Neuronal stem cell (in vitro differentiated cells): Measurements from ENCODE around the gene COQ8A.

Experiments
- DNase-seq: peaks from one replicate; pipeline ENCODE4 v3.0.0-alpha.2; 2013; ENCODE audit warnings: low spot score
- H2AFZ ChIP-seq: one replicate; pipeline ENCODE4 v1.6.1; 2013; ENCODE audit warnings: mild to moderate bottlenecking, low read length, inconsistent platforms
- H2AK5ac ChIP-seq: 2 replicates; pipeline ENCODE4 v1.6.1; 2013; ENCODE audit warnings: low read depth, mild to moderate bottlenecking, inconsistent platforms, low read length, moderate library complexity, mixed read lengths
- H2BK120ac ChIP-seq: 2 replicates; pipeline ENCODE4 v1.6.1; 2013; ENCODE audit warnings: low read depth, mild to moderate bottlenecking, inconsistent platforms, low read length, moderate library complexity, mixed read lengths
- H2BK12ac ChIP-seq: one replicate; pipeline ENCODE4 v1.6.1; 2013; ENCODE audit warnings: low read length, inconsistent platforms
- H2BK15ac ChIP-seq: 2 replicates; pipeline ENCODE4 v1.6.1; 2013; ENCODE audit warnings: mild to moderate bottlenecking, low read length, inconsistent platforms, mixed read lengths
- H2BK5ac ChIP-seq: one replicate; pipeline ENCODE4 v1.6.1; 2013; ENCODE audit warnings: inconsistent platforms, mild to moderate bottlenecking, low read length, moderate library complexity
- H3K14ac ChIP-seq: one replicate; pipeline ENCODE4 v1.6.1; 2013; ENCODE audit warnings: low read length, inconsistent platforms
- H3K18ac ChIP-seq: 2 replicates; pipeline ENCODE4 v1.6.1; 2013; ENCODE audit warnings: low read length, inconsistent platforms
- H3K23ac ChIP-seq: 2 replicates; pipeline ENCODE4 v1.6.1; 2013; ENCODE audit warnings: low read depth, mild to moderate bottlenecking, mixed read lengths, low read length, inconsistent platforms; ENCODE audit not compliant: poor library complexity
- H3K27ac ChIP-seq: replicated peaks from 3 replicates; pipeline ENCODE4 v1.5.1; 2013; ENCODE audit warnings: low read length, inconsistent platforms
- H3K27me3 ChIP-seq, 3 experiments: 2 replicates each; pipeline ENCODE4 v1.6.1; 2013; ENCODE audit warnings: low read length in 3 of 3, mild to moderate bottlenecking in 2 of 3, inconsistent platforms in 1 of 3, low read depth in 1 of 3, mixed read lengths in 1 of 3, moderate library complexity in 1 of 3; ENCODE audit not compliant: control insufficient read depth in 3 of 3, insufficient read depth in 3 of 3
- H3K36me3 ChIP-seq, 2 donors: replicated peaks in 1 of 2; 2 replicates each; pipeline ENCODE4 v1.6.1; 2013; ENCODE audit warnings: low read length in 2 of 2; ENCODE audit not compliant: control insufficient read depth in 2 of 2, insufficient read depth in 2 of 2
- H3K4ac ChIP-seq: 2 replicates; pipeline ENCODE4 v1.6.1; 2013; ENCODE audit warnings: inconsistent platforms, mild to moderate bottlenecking, low read length, moderate library complexity
- H3K4me1 ChIP-seq, 2 donors: 1 replicate in 1 of 2; 2 replicates in 1 of 2; pipeline ENCODE4 v1.6.1; 2013; ENCODE audit warnings: low read length in 2 of 2, low read depth in 1 of 2; ENCODE audit not compliant: control insufficient read depth in 2 of 2, insufficient read depth in 1 of 2
- H3K4me2 ChIP-seq: one replicate; pipeline ENCODE4 v1.6.1; 2013; ENCODE audit warnings: mild to moderate bottlenecking, low read length, inconsistent platforms; ENCODE audit not compliant: insufficient read depth, poor library complexity, severe bottlenecking
- H3K4me3 ChIP-seq, 2 donors: 2 replicates each; pipeline ENCODE4 v1.5.1; 2013; ENCODE audit warnings: low read length in 2 of 2, mild to moderate bottlenecking in 2 of 2, inconsistent platforms in 1 of 2, moderate library complexity in 1 of 2
- H3K79me1 ChIP-seq: one replicate; pipeline ENCODE4 v1.6.1; 2013; ENCODE audit warnings: low read depth, mild to moderate bottlenecking, inconsistent platforms, low read length, moderate library complexity
- H3K9ac ChIP-seq: one replicate; pipeline ENCODE4 v1.6.1; 2013; ENCODE audit warnings: mild to moderate bottlenecking, low read depth, low read length, inconsistent platforms; ENCODE audit not compliant: poor library complexity
- H3K9me3 ChIP-seq, 2 donors: replicated peaks in 1 of 2; 2 replicates each; pipeline versions ENCODE3 to v1.6.1; 2013; ENCODE audit warnings: low read length in 2 of 2, mild to moderate bottlenecking in 2 of 2, inconsistent platforms in 1 of 2, low read depth in 1 of 2, mixed read lengths in 1 of 2, moderate library complexity in 1 of 2; ENCODE audit not compliant: control insufficient read depth in 2 of 2, insufficient read depth in 1 of 2
- H4K8ac ChIP-seq: one replicate; pipeline ENCODE4 v1.6.1; 2013; ENCODE audit warnings: low read depth, mild to moderate bottlenecking, inconsistent platforms, low read length, moderate library complexity
- H4K91ac ChIP-seq: one replicate; pipeline ENCODE4 v1.6.1; 2013; ENCODE audit warnings: low read length, low read depth, mild to moderate bottlenecking, inconsistent platforms; ENCODE audit not compliant: poor library complexity
- WGBS, 2 donors: extraction: QIAGEN DNeasy Blood & Tissue Kit; methylation state at CpG; one replicate each; pipeline ENCODE4 v1.1.7; 2013; ENCODE audit warnings: missing lambda C conversion rate in 2 of 2, mixed read lengths in 1 of 2; ENCODE audit not compliant: insufficient read length in 2 of 2, insufficient replicate concordance in 1 of 2; ENCODE audit errors: extremely low coverage in 2 of 2; 5-methylcytosine and 5-hydroxymethylcytosine counted together

The COQ8A gene

DNA sequence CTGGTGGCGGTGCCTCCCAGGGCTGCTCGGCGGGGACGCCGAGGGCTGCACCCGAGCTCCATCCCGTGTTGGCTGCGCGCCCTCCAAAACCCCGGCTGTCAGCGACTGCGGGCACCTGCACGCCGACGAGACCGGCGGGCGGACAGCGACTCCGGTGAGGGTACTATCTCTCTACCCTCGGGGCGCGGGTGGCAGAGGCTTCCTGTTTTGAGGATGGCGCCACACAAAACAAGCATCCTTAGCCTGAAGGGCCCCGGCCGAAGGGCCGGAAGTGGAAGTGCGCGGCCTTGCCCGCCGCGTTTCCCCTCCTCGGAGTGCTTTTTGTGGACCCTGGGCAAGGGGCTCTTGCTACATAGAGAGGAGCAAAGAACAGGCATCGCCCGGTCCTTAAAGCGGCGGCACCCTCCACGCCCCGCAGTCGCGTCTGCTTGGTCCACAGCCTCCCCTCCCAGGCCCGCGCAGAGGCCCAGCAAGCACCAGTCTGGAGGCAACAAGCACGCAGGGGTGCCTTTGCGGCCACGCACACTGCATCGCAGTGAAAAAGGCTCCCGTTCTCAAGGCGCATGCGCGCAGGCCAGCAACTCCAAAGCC, 561 bp upstream of the COQ8A start:
- Histone ChIP-seq H3K18ac (peak overlapping the region; percentile 99), H3K79me1 (peaks cover 3% of the 10 kb centered on the region), H3K9ac (peak overlapping the region; percentile 94), H3K27me3 (no peaks in the 10 kb centered on the region), H3K4me2 (peak overlapping the region; percentile 98), H2BK120ac (no peak overlapping the region), H2BK12ac (peak overlapping the region; percentile 46), H2BK15ac (no peak overlapping the region), H2BK5ac (no peak overlapping the region), H4K91ac (peak overlapping the region; percentile 93), H4K8ac (peak overlapping the region; percentile 93), H2AK5ac (no peak overlapping the region), H3K4me1 (peaks cover 4 to 12% of the 10 kb centered on the region in 2 donors), H3K27ac (peak overlapping the region; percentile 91), H3K14ac (no peak overlapping the region), H3K9me3 (peaks cover 0 to 5% of the 10 kb centered on the region in 2 donors), H3K23ac (peak overlapping the region; percentile 99), H3K4me3 (peak overlapping the region; percentile 68 to 80), H2AFZ (peak overlapping the region; percentile 99), H3K4ac (peak overlapping the region; percentile 90), H3K36me3 (no peaks in the 10 kb centered on the region)
- no CpG with 5 or more reads among the region's 51 CpGs for WGBS, 2 donors
- DNase-seq, result no peak

GRCh38 chr1:226940806-226941067, 643 bp downstream of the COQ8A start:
- peaks cover 3% of the 10 kb centered on the region for H3K79me1 ChIP-seq
- H2BK15ac ChIP-seq, result peak overlapping the region; percentile 81
- peak overlapping the region; percentile 87 for H3K4me2 ChIP-seq
- no CpG with 5 or more reads among the region's 6 CpGs for WGBS, 2 donors
- H3K4ac ChIP-seq, result no peak overlapping the region
- H2BK12ac ChIP-seq, result no peak overlapping the region
- H2BK120ac ChIP-seq, result no peak overlapping the region
- no peak overlapping the region for H3K27ac ChIP-seq
- no peak overlapping the region for H4K8ac ChIP-seq
- H3K23ac ChIP-seq, result peak overlapping the region; percentile 98
- peak overlapping the region; percentile 68 to 84 for H3K4me3 ChIP-seq
- no peak overlapping the region for H4K91ac ChIP-seq
- DNase-seq, result no peak
- peak overlapping the region; percentile 95 for H2AFZ ChIP-seq
- peaks cover 12 to 18% of the 10 kb centered on the region in 2 donors for H3K4me1 ChIP-seq
- peak overlapping the region; percentile 89 for H2BK5ac ChIP-seq
- no peak overlapping the region for H2AK5ac ChIP-seq
- H3K9me3 ChIP-seq, result no peaks in the 10 kb centered on the region
- H3K14ac ChIP-seq, result no peak overlapping the region
- no peaks in the 10 kb centered on the region for H3K36me3 ChIP-seq
- H3K9ac ChIP-seq, result peak overlapping the region; percentile 91
- H3K27me3 ChIP-seq, result no peaks in the 10 kb centered on the region
- H3K18ac ChIP-seq, result peak overlapping the region; percentile 97

GRCh38 chr1:226942392-226942791, 2.3 kb downstream of the COQ8A start:
- no peak overlapping the region for H2BK12ac ChIP-seq
- no peak overlapping the region for H2AK5ac ChIP-seq
- no peak overlapping the region for H3K18ac ChIP-seq
- H2BK15ac ChIP-seq, result no peak overlapping the region
- no peak overlapping the region for H3K4ac ChIP-seq
- no peak overlapping the region for H3K9ac ChIP-seq
- no CpG with 5 or more reads among the region's 3 CpGs for WGBS, 2 donors
- no peaks in the 10 kb centered on the region for H3K36me3 ChIP-seq
- DNase-seq, result no peak
- no peaks in the 10 kb centered on the region for H3K9me3 ChIP-seq
- H2BK5ac ChIP-seq, result no peak overlapping the region
- H2BK120ac ChIP-seq, result no peak overlapping the region
- no peak overlapping the region for H3K4me2 ChIP-seq
- H2AFZ ChIP-seq, result no peak overlapping the region
- no peak overlapping the region for H3K23ac ChIP-seq
- H3K4me3 ChIP-seq, result no peak overlapping the region
- H4K91ac ChIP-seq, result no peak overlapping the region
- H4K8ac ChIP-seq, result no peak overlapping the region
- H3K14ac ChIP-seq, result no peak overlapping the region
- H3K27me3 ChIP-seq, result no peaks in the 10 kb centered on the region
- no peak overlapping the region for H3K27ac ChIP-seq
- H3K4me1 ChIP-seq, result peaks cover 12 to 18% of the 10 kb centered on the region in 2 donors
- H3K79me1 ChIP-seq, result peaks cover 3% of the 10 kb centered on the region

GRCh38 chr1:226943156-226943555, 3.1 kb downstream of the COQ8A start:
- no peak overlapping the region for H2BK15ac ChIP-seq
- H3K4me2 ChIP-seq, result no peak overlapping the region
- H3K9me3 ChIP-seq, result peaks cover 1 to 5% of the 10 kb centered on the region in 2 donors
- no peak overlapping the region for H2AFZ ChIP-seq
- H4K91ac ChIP-seq, result no peak overlapping the region
- H3K9ac ChIP-seq, result no peak overlapping the region
- H2AK5ac ChIP-seq, result no peak overlapping the region
- H3K27me3 ChIP-seq, result no peaks in the 10 kb centered on the region
- H3K4ac ChIP-seq, result no peak overlapping the region
- H2BK120ac ChIP-seq, result no peak overlapping the region
- H3K14ac ChIP-seq, result no peak overlapping the region
- H3K4me3 ChIP-seq, result no peak overlapping the region
- no peak overlapping the region for H3K18ac ChIP-seq
- no peak overlapping the region for H2BK5ac ChIP-seq
- H3K79me1 ChIP-seq, result peaks cover 3% of the 10 kb centered on the region
- H3K23ac ChIP-seq, result no peak overlapping the region
- no peak for DNase-seq
- no peak overlapping the region for H4K8ac ChIP-seq
- no peaks in the 10 kb centered on the region for H3K36me3 ChIP-seq
- no peak overlapping the region for H2BK12ac ChIP-seq
- peaks cover 12 to 18% of the 10 kb centered on the region in 2 donors for H3K4me1 ChIP-seq
- WGBS, 2 donors, result no CpG with 5 or more reads among the region's 5 CpGs
- H3K27ac ChIP-seq, result no peak overlapping the region
